NCI-H226 (cell line): Measurements from ENCODE around the gene E4F1.

Experiments
- DNase-seq: peaks from one replicate; pipeline ENCODE4 v3.0.0-alpha.2; 2015

The E4F1 gene

GRCh38 chr16:2207872-2208271 is 15.5 kb upstream of the E4F1 start:
- DNase-seq, result no peak

GRCh38 chr16:2208308-2208707 is 15.1 kb upstream of the E4F1 start:
- DNase-seq, result no peak

- no peak for DNase-seq
Measured at GRCh38 chr16:2208772-2209171, 14.6 kb upstream of the E4F1 start.

DNA sequence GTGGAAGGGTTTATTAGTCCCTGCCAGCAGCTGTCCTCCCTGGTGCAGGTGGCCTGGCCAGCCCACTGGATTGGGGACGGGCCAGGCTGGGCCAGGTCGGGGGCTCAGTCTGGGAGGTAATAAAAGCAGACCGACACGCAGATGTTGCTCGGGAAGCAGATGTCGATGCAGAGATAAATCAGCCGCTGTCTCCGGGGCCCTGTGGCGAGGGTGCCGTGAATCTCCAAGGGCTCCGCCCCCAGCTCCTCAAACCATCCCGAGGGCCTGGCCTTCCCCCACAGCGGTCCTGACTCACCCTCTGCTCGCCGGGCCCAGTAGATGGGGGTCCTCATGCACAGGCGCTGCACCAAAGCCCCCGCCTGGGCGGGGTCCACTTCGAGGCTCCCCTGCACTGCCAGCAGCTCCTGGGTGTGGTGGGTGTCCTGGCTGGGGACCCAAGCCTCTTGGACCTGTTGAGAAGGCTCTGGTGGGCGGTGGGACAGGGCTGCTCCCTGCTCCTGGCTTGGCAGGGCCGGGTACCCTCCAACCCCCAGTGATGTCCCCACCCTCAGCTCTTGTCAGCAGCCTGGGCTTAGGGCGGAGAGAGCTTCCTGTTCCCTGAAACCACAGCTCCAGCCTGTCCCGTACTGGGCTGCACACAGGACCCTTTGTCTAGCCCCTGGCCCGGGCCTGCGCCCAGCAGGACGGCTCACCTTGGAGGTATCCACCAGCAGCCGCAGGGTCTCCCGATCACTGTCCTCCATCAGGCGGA is 14.0 kb upstream of the E4F1 start:
- no peak for DNase-seq

- DNase-seq, result no peak
Measured at GRCh38 chr16:2210009-2210332, 13.4 kb upstream of the E4F1 start.

- DNase-seq, result no peak
Measured at GRCh38 chr16:2210386-2211365, 12.7 kb upstream of the E4F1 start, which contains the start of gene BRICD5. Gene BRICD5 (minus strand): TSS chr16:2210863. CDS start chr16:2210833, 30 bp downstream.

- no peak for DNase-seq
Measured at GRCh38 chr16:2211923-2212347, 11.5 kb upstream of the E4F1 start.

- DNase-seq, result no peak
Measured at GRCh38 chr16:2212362-2213324, 10.7 kb upstream of the E4F1 start.

GRCh38 chr16:2213817-2214718 is 9.3 kb upstream of the E4F1 start:
- no peak for DNase-seq

DNA sequence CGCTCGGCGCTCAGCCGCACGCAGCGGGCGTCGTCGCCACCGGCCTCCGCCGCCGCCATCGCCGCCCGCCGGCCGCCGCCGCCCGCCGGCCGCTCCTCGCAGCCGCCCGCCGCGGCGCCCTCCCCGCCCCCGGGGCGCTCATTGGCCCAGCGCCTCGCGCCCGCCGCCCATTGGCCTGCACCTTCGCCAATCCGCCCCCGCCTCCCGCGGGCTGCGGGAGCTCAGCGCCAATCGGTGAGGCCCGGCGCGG is 8.7 kb upstream of the E4F1 start, which contains the start of gene PGP:
PGP (minus strand) TSS at position 122 of the 250 bp plus-strand sequence; CDS start at position 59, 63 bp downstream.
- no peak for DNase-seq

GRCh38 chr16:2216330-2216729 is 7.1 kb upstream of the E4F1 start:
- no peak for DNase-seq

- DNase-seq, result peak; percentile 36
Measured at GRCh38 chr16:2223942-2224486, 623 bp downstream of the E4F1 start.

GRCh38 chr16:2226245-2226793 is 2.9 kb downstream of the E4F1 start:
- DNase-seq, result no peak

GRCh38 chr16:2226918-2227317 is 3.5 kb downstream of the E4F1 start:
- DNase-seq, result no peak

DNA sequence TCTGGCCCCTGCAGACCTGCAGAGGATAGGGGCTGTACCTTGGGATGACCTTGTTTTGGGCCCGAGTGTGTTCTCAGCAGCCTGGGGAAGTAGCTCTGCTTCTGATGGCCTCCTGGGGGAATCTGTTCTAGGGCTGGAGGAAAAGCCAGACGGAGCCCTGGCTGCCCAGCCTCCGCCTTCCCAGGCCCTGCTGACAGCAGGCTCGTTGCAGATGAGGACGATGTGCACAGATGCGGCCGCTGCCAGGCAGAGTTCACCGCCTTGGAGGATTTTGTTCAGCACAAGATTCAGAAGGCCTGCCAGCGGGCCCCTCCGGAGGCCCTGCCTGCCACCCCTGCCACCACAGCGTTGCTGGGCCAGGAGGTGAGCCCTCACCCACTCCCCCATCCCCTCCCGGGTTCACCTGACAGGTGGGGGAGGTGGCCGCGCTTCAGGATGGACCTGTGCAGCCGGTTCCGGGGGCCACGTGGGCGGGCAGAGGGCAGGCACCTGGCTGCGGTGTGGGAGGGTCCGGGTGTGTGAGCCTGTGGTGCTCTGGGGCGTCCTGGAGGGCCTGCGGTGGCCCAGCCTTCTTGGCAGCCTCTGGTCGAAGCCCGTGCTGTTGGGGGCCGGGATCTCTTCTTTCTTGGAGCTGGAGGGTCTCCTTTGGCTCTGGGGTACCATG is 4.9 kb downstream of the E4F1 start:
- DNase-seq, result no peak

DNA sequence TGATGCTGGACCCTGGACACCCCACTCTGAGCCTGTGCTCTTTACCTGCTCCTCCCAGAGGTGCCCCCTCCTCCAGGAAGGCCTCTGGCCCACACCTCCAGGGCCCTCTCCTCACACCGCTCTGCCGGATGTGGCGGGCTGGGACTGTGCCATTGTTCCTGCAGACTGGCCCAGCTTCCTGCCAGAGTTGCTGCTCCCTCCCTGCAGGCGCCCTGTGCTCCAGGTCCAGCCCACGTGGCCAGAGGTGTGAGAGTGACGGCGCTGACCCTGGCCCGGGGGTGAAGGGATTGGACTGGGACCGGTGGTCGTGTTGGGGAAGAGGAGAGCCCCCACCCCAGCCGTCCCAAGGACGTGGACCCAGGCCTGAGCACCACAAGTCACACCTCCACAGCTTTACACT is 5.7 kb downstream of the E4F1 start:
- DNase-seq, result no peak

GRCh38 chr16:2229632-2230250 is 6.3 kb downstream of the E4F1 start:
- no peak for DNase-seq

GRCh38 chr16:2230376-2230775 is 7.0 kb downstream of the E4F1 start:
- no peak for DNase-seq

DNA sequence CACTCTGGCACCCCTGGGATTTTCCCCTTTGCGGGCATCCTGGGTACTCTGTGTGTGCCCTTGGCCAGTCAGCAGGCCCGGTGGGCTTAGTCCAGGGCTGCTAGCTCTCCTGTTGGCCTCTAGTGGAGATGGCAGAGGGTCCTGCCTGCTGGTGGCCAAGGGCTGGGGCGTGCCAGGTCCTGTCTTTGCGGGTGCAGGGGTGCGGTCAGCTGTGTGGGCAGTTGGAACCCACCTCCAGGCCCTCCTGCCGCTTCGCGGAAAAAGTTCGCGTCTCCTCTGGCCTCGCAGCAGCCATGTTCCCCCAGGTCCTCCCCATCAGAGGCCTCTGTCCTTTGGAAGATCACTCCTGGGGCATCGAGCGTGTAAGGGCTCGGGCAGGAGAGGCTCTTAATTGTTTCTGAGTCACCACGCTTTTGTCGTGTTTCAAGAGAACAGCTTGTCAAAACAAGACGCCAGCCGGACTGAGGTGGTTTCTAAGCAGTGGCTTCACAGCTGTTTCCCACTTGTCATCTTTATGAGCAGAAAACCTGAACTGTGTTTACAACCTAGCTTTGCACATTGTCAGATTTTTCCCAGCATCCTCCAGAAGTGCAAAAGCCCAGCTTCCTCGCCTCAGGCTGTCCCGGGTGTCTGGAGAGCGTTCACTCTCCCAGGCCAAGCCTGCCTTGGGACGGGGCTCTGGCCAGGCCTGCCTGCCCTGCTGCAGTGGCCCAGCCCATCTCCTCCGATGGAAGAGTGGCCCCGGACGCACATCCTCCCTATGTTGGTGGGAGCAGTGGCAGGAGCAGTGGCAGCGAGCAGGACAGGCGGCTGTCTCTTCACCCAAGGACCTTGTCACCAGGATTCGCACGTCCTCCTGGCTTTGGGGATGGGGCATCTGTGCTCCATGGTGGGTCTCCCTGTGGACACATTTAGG is 7.9 kb downstream of the E4F1 start:
- DNase-seq, result no peak
